H9 (cell line): Measurements from ENCODE around the gene SPOP. TPM values are rescaled to one million over a fixed set of nuclear protein-coding genes. Genes with fewer than 3 reads are reported as not detected.

Experiments used
- DNase-seq: peaks from one replicate; pipeline ENCODE4 v3.0.0-alpha.2; 2017
- H2AFZ ChIP-seq: one replicate; pipeline ENCODE4 v1.6.1; 2013; ENCODE audit warnings: mild to moderate bottlenecking, low read length, control low read depth, moderate library complexity
- H2AK5ac ChIP-seq: 2 replicates; pipeline ENCODE4 v1.6.1; 2013; ENCODE audit warnings: low read length, control low read depth, mixed read lengths; ENCODE audit not compliant: insufficient read length
- H2BK120ac ChIP-seq: one replicate; pipeline ENCODE4 v1.6.1; 2013; ENCODE audit warnings: low read depth, mild to moderate bottlenecking, low read length, control low read depth, inconsistent platforms; ENCODE audit not compliant: poor library complexity, severe bottlenecking
- H2BK12ac ChIP-seq: 2 replicates; pipeline ENCODE4 v1.6.1; 2013; ENCODE audit warnings: low read length, control low read depth, mixed read lengths, low read depth; ENCODE audit not compliant: insufficient read length
- H2BK15ac ChIP-seq: 2 replicates; pipeline ENCODE4 v1.6.1; 2013; ENCODE audit warnings: low read depth, low read length, control low read depth
- H2BK20ac ChIP-seq: one replicate; pipeline ENCODE4 v1.6.1; 2013; ENCODE audit warnings: low read depth, mild to moderate bottlenecking, low read length, control low read depth, inconsistent platforms; ENCODE audit not compliant: poor library complexity, severe bottlenecking
- H2BK5ac ChIP-seq: 2 replicates; pipeline ENCODE4 v1.6.1; 2013; ENCODE audit warnings: low read length, control low read depth, mixed read lengths; ENCODE audit not compliant: insufficient read length
- H3K14ac ChIP-seq: 2 replicates; pipeline ENCODE4 v1.6.1; 2013; ENCODE audit warnings: low read length, control low read depth; ENCODE audit not compliant: insufficient read depth
- H3K18ac ChIP-seq: 2 replicates; pipeline ENCODE4 v1.6.1; 2013; ENCODE audit warnings: low read depth, mild to moderate bottlenecking, mixed read lengths, low read length, control low read depth; ENCODE audit not compliant: insufficient read length
- H3K23ac ChIP-seq: 2 replicates; pipeline ENCODE4 v1.6.1; 2013; ENCODE audit warnings: low read length, control low read depth, mixed read lengths, low read depth; ENCODE audit not compliant: insufficient read length
- H3K23me2 ChIP-seq: 2 replicates; pipeline ENCODE4 v1.6.1; 2013; ENCODE audit warnings: low read depth, mild to moderate bottlenecking, mixed read lengths, low read length, control low read depth; ENCODE audit not compliant: insufficient read length, poor library complexity, severe bottlenecking
- H3K27ac ChIP-seq: 2 replicates; pipeline ENCODE4 v1.5.1; 2013; ENCODE audit warnings: low read length, control low read depth, mixed read lengths, low read depth; ENCODE audit not compliant: insufficient read length
- H3K27me3 ChIP-seq: 2 replicates; pipeline ENCODE4 v1.6.1; 2013; ENCODE audit warnings: low read length, control low read depth, inconsistent platforms; ENCODE audit not compliant: insufficient read depth
- H3K4ac ChIP-seq: 2 replicates; pipeline ENCODE4 v1.6.1; 2013; ENCODE audit warnings: low read depth, mild to moderate bottlenecking, control low read depth, inconsistent platforms, low read length, moderate library complexity
- H3K4me1 ChIP-seq: 2 replicates; pipeline ENCODE4 v1.6.1; 2013; ENCODE audit warnings: low read length, control low read depth, inconsistent platforms; ENCODE audit not compliant: insufficient read depth
- H3K4me2 ChIP-seq: 2 replicates; pipeline ENCODE4 v1.6.1; 2013; ENCODE audit warnings: low read length, control low read depth, mixed read lengths; ENCODE audit not compliant: insufficient read length, insufficient read depth
- H3K56ac ChIP-seq: 2 replicates; pipeline ENCODE4 v1.6.1; 2013; ENCODE audit warnings: low read depth, mild to moderate bottlenecking, mixed read lengths, low read length, control low read depth; ENCODE audit not compliant: insufficient read length
- H3K79me1 ChIP-seq: 2 replicates; pipeline ENCODE4 v1.6.1; 2013; ENCODE audit warnings: low read depth, mild to moderate bottlenecking, moderate library complexity, low read length, control low read depth, inconsistent platforms; ENCODE audit not compliant: insufficient read depth, poor library complexity, severe bottlenecking
- H3K79me2 ChIP-seq: 2 replicates; pipeline ENCODE4 v1.6.1; 2013; ENCODE audit warnings: low read length, control low read depth, inconsistent platforms; ENCODE audit not compliant: insufficient read depth
- H3K9ac ChIP-seq: 2 replicates; pipeline ENCODE4 v1.6.1; 2013; ENCODE audit warnings: low read length, control low read depth, mixed read lengths; ENCODE audit not compliant: insufficient read length; ENCODE audit errors: extremely low read depth
- H3K9me3 ChIP-seq: one replicate; pipeline ENCODE4 v1.6.1; 2013; ENCODE audit warnings: low read depth, low read length, inconsistent platforms; ENCODE audit not compliant: control insufficient read depth
- H3T11ph ChIP-seq: one replicate; pipeline ENCODE4 v1.6.1; 2013; ENCODE audit warnings: mild to moderate bottlenecking, low read length, control low read depth, inconsistent platforms
- H4K20me1 ChIP-seq: one replicate; pipeline ENCODE4 v1.6.1; 2013; ENCODE audit not compliant: control insufficient read depth, insufficient read length, insufficient read depth
- H4K5ac ChIP-seq: 2 replicates; pipeline ENCODE4 v1.6.1; 2013; ENCODE audit warnings: low read depth, mild to moderate bottlenecking, mixed read lengths, low read length, control low read depth; ENCODE audit not compliant: insufficient read length
- H4K8ac ChIP-seq: replicated peaks from 2 replicates; pipeline ENCODE4 v1.6.1; 2013; ENCODE audit warnings: low read length, control low read depth, mixed read lengths, low read depth; ENCODE audit not compliant: insufficient read length
- H4K91ac ChIP-seq: 2 replicates; pipeline ENCODE4 v1.6.1; 2013; ENCODE audit warnings: low read depth, mild to moderate bottlenecking, moderate library complexity, mixed read lengths, low read length, control low read depth; ENCODE audit not compliant: insufficient read length
- H3K27ac Mint-ChIP-seq, 3 experiments: 2 replicates in 2 of 3; 3 replicates in 1 of 3; pipeline ENCODE4 v1.8.0; 2020 to 2021; ENCODE audit warnings: mixed read lengths in 3 of 3, mild to moderate bottlenecking in 1 of 3, moderate library complexity in 1 of 3
- H3K27me3 Mint-ChIP-seq: 2 replicates; pipeline ENCODE4 v1.8.0; 2021; ENCODE audit warnings: low read depth, mild to moderate bottlenecking, moderate library complexity, mixed read lengths
- H3K36me3 Mint-ChIP-seq, 3 experiments: 2 replicates in 2 of 3; 3 replicates in 1 of 3; pipeline ENCODE4 v1.8.0; 2020 to 2021; ENCODE audit warnings: low read depth in 3 of 3, mixed read lengths in 3 of 3; ENCODE audit not compliant: insufficient read depth in 1 of 3
- H3K4me1 Mint-ChIP-seq, 2 experiments: 2 replicates each; pipeline ENCODE4 v1.8.0; 2020; ENCODE audit warnings: mixed read lengths in 2 of 2
- H3K4me3 Mint-ChIP-seq, 2 experiments: 2 replicates in 1 of 2; 3 replicates in 1 of 2; pipeline ENCODE4 v1.8.0; 2020 to 2021; ENCODE audit warnings: mild to moderate bottlenecking in 2 of 2, mixed read lengths in 2 of 2, moderate library complexity in 1 of 2
- H3K9me3 Mint-ChIP-seq, 2 experiments: 2 replicates in 1 of 2; 3 replicates in 1 of 2; pipeline ENCODE4 v1.8.0; 2020; ENCODE audit warnings: mild to moderate bottlenecking in 2 of 2, mixed read lengths in 2 of 2, moderate library complexity in 1 of 2
- WGBS: extraction: QIAGEN DNeasy Blood & Tissue Kit; methylation state at CpG from one replicate; pipeline ENCODE4 v1.1.7; 2013; ENCODE audit warnings: missing lambda C conversion rate, low lambda C conversion rate, mixed read lengths; ENCODE audit not compliant: insufficient read length; ENCODE audit errors: extremely low coverage; 5-methylcytosine and 5-hydroxymethylcytosine counted together
- total RNA-seq: library from RNA; stranded (reverse); gene quantifications from 2 replicates; pipeline ENCODE4 v1.2.1, GENCODE V29; 2021
- TF ChIP-seq, protein P1 (sequence below): fragments of 200-600 bp; sonication (generic); conservative IDR thresholded peaks from 3 replicates; pipeline ENCODE4 v1.8.0; 2021; ENCODE audit warnings: antibody characterized with exemption, mild to moderate bottlenecking

Gene SPOP
- total RNA-seq, 1 experiment from 2014 or later, result 33.7 TPM

DNA sequence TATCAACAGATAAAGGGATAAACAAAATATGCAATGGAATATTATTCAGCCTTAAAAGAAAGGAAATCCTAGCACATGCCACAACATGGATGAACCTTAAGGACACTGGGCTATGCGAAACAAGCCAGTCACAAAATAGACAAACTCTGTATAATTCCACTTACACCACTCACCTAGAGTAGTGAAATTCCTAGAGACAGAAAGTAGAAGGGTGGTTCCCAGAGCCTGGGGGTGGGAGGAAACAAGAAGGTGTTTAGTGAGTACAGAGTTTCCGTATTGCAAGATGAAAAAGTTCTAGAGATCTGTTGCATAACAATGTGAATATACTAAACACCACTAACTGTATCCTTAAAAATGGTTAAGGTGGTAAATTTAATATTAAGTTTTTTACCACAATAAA is 10.0 kb downstream of the SPOP start:
- Mint-ChIP-seq H3K27me3 (no peaks in the 10 kb centered on the region), H3K4me1 (peaks cover 0 to 2% of the 10 kb centered on the region in 2 experiments; a peak in 2 of 4 replicates), H3K36me3 (peaks cover 11 to 30% (median 22%) of the 10 kb centered on the region in 3 experiments), H3K9me3 (peaks cover 2 to 8% of the 10 kb centered on the region in 2 experiments; a peak in 4 of 5 replicates), H3K4me3 (no peak overlapping the region), H3K27ac (no peak overlapping the region)
- H3K79me2 ChIP-seq, result no peaks in the 10 kb centered on the region; the same call in 1 of the 2 replicates
- no peak overlapping the region for H3K9ac ChIP-seq
- no CpG with 5 or more reads among the region's 2 CpGs for WGBS
- no peak overlapping the region for H2AFZ ChIP-seq
- H3K9me3 ChIP-seq, result no peaks in the 10 kb centered on the region
- H3K4me1 ChIP-seq, result no peaks in the 10 kb centered on the region
- no peak overlapping the region for H3K56ac ChIP-seq
- no peak overlapping the region for H2BK120ac ChIP-seq
- no peak overlapping the region for H2BK20ac ChIP-seq
- H4K20me1 ChIP-seq, result no peaks in the 10 kb centered on the region
- no peak overlapping the region for H3K23ac ChIP-seq
- no peak overlapping the region for H3T11ph ChIP-seq
- H4K91ac ChIP-seq, result no peak overlapping the region
- H3K4me2 ChIP-seq, result no peak overlapping the region
- H2BK12ac ChIP-seq, result no peak overlapping the region
- H3K14ac ChIP-seq, result no peak overlapping the region
- H3K4ac ChIP-seq, result no peak overlapping the region
- no peak overlapping the region for H2AK5ac ChIP-seq
- TF ChIP-seq, protein P1, sequence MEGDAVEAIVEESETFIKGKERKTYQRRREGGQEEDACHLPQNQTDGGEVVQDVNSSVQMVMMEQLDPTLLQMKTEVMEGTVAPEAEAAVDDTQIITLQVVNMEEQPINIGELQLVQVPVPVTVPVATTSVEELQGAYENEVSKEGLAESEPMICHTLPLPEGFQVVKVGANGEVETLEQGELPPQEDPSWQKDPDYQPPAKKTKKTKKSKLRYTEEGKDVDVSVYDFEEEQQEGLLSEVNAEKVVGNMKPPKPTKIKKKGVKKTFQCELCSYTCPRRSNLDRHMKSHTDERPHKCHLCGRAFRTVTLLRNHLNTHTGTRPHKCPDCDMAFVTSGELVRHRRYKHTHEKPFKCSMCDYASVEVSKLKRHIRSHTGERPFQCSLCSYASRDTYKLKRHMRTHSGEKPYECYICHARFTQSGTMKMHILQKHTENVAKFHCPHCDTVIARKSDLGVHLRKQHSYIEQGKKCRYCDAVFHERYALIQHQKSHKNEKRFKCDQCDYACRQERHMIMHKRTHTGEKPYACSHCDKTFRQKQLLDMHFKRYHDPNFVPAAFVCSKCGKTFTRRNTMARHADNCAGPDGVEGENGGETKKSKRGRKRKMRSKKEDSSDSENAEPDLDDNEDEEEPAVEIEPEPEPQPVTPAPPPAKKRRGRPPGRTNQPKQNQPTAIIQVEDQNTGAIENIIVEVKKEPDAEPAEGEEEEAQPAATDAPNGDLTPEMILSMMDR, result no peak
- H3K23me2 ChIP-seq, result no peaks in the 10 kb centered on the region
- H3K79me1 ChIP-seq, result peaks cover 5% of the 10 kb centered on the region
- H3K27me3 ChIP-seq, result no peaks in the 10 kb centered on the region
- no peak overlapping the region for H2BK15ac ChIP-seq
- DNase-seq, result no peak
- no peak overlapping the region for H3K27ac ChIP-seq
- H3K18ac ChIP-seq, result no peak overlapping the region
- no peak overlapping the region for H2BK5ac ChIP-seq
- no peak overlapping the region for H4K8ac ChIP-seq
- H4K5ac ChIP-seq, result no peak overlapping the region
